ENCODE data around the gene ZNF491.

DNA sequence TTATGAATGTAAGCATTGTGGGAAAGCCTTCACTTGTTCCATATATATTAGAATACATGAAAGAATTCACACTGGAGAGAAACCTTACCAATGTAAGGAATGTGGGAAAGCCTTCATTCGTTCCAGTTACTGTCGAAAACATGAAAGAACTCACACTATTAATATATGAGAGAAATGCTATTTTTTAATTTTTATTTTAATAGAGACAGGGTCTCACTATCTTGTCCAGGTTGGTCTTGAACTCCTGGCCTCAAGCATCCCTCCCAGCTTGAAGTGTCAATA lies 8.7 kb downstream of the ZNF491 start:
- TF ChIP-seq EP300 (IDR thresholded peaks at IDR 0.05; ENCODE audit: borderline replicate concordance) = no peak
- TF ChIP-seq, protein P1, sequence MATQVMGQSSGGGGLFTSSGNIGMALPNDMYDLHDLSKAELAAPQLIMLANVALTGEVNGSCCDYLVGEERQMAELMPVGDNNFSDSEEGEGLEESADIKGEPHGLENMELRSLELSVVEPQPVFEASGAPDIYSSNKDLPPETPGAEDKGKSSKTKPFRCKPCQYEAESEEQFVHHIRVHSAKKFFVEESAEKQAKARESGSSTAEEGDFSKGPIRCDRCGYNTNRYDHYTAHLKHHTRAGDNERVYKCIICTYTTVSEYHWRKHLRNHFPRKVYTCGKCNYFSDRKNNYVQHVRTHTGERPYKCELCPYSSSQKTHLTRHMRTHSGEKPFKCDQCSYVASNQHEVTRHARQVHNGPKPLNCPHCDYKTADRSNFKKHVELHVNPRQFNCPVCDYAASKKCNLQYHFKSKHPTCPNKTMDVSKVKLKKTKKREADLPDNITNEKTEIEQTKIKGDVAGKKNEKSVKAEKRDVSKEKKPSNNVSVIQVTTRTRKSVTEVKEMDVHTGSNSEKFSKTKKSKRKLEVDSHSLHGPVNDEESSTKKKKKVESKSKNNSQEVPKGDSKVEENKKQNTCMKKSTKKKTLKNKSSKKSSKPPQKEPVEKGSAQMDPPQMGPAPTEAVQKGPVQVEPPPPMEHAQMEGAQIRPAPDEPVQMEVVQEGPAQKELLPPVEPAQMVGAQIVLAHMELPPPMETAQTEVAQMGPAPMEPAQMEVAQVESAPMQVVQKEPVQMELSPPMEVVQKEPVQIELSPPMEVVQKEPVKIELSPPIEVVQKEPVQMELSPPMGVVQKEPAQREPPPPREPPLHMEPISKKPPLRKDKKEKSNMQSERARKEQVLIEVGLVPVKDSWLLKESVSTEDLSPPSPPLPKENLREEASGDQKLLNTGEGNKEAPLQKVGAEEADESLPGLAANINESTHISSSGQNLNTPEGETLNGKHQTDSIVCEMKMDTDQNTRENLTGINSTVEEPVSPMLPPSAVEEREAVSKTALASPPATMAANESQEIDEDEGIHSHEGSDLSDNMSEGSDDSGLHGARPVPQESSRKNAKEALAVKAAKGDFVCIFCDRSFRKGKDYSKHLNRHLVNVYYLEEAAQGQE (IDR thresholded peaks at IDR 0.05; ENCODE audit: low read depth) = no peak
- TF ChIP-seq CEBPB (IDR thresholded peaks at IDR 0.05) = no peak
- no peak for TF ChIP-seq MAX (IDR thresholded peaks at IDR 0.05)
- no peak for TF ChIP-seq CREB1 (IDR thresholded peaks at IDR 0.05; ENCODE audit: low read depth)
- TF ChIP-seq YY1 (IDR thresholded peaks at IDR 0.05; ENCODE audit: low read depth) = no peak
